Chondrocyte (in vitro differentiated cells): Measurements from ENCODE around the gene ADARB2. TPM values are rescaled to one million over a fixed set of nuclear protein-coding genes. Genes with fewer than 3 reads are reported as not detected.

ENCODE experiments used
- DNase-seq: peaks from one replicate; pipeline ENCODE4 v3.0.0; 2021; ENCODE audit warnings: mixed read lengths, low spot score
- H3K27ac Mint-ChIP-seq: one replicate; pipeline ENCODE4 v1.8.0; 2021; ENCODE audit warnings: mild to moderate bottlenecking, moderate library complexity, mixed read lengths; ENCODE audit not compliant: unreplicated experiment
- H3K27me3 Mint-ChIP-seq: 2 replicates; pipeline ENCODE4 v1.8.0; 2021; ENCODE audit warnings: low read depth, mixed read lengths
- H3K36me3 Mint-ChIP-seq: 2 replicates; pipeline ENCODE4 v1.8.0; 2021; ENCODE audit warnings: low read depth, mixed read lengths
- H3K4me1 Mint-ChIP-seq: 2 replicates; pipeline ENCODE4 v1.8.0; 2021; ENCODE audit warnings: low read depth, mild to moderate bottlenecking, mixed read lengths
- H3K4me3 Mint-ChIP-seq: one replicate; pipeline ENCODE4 v1.8.0; 2021; ENCODE audit warnings: mild to moderate bottlenecking, moderate library complexity, mixed read lengths; ENCODE audit not compliant: unreplicated experiment
- H3K9me3 Mint-ChIP-seq: 2 replicates; pipeline ENCODE4 v1.8.0; 2021; ENCODE audit warnings: low read depth, mixed read lengths
- total RNA-seq: library from RNA; stranded (reverse); gene quantifications from 3 replicates; pipeline ENCODE4 v1.2.1, GENCODE V29; 2021
- TF ChIP-seq, protein P1 (sequence below): fragments of 200-600 bp; sonication (generic); IDR thresholded peaks from 2 replicates; pipeline ENCODE4 v1.5.0; 2021; ENCODE audit warnings: antibody characterized with exemption, mild to moderate bottlenecking, moderate library complexity

ADARB2 gene
- total RNA-seq, 1 donor from 2014 or later, result 3.3 TPM

DNA sequence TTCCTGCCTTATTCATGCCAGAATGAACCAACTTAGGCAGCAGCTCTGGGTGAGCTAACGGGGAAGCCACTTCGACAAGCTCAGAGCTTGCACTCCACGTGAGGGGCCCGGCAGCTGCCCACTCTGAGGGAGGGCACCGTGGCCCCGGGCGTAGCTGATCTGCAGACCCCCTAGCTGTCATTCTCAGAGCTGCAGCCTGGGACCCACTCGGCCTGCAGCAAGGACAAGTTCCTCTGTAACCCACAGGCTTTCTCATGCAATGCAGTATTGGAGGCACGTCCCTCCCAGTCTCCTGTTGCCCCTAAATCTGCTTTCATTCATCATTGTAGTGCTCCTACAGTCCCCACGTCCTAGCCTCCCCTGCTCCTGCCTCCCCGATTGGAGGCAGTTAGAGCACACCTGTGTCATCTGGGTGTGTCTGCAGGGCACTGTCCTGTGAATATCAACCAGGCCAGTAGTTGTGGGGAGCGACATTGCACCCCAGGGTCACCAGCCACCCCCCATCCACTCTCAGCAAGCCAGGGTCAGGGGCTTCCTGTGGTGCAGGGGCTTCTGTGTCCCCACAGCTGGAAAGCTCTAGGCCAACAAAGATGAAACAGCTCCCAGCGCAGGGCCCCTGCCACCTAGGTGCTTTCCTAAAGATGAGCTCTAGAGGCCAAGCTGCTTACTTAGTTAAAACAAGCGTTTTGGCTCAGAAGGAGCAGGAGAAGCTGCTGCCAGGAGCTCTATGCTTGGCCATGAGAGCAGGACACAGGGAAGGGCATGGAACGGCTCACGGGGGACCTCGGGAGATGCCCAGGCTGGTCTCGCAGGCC is 333.6 kb downstream of the ADARB2 start:
- no peak overlapping the region for H3K4me3 Mint-ChIP-seq
- DNase-seq, result peak; percentile 72
- TF ChIP-seq, protein P1, sequence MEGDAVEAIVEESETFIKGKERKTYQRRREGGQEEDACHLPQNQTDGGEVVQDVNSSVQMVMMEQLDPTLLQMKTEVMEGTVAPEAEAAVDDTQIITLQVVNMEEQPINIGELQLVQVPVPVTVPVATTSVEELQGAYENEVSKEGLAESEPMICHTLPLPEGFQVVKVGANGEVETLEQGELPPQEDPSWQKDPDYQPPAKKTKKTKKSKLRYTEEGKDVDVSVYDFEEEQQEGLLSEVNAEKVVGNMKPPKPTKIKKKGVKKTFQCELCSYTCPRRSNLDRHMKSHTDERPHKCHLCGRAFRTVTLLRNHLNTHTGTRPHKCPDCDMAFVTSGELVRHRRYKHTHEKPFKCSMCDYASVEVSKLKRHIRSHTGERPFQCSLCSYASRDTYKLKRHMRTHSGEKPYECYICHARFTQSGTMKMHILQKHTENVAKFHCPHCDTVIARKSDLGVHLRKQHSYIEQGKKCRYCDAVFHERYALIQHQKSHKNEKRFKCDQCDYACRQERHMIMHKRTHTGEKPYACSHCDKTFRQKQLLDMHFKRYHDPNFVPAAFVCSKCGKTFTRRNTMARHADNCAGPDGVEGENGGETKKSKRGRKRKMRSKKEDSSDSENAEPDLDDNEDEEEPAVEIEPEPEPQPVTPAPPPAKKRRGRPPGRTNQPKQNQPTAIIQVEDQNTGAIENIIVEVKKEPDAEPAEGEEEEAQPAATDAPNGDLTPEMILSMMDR, result peak; percentile 30

DNA sequence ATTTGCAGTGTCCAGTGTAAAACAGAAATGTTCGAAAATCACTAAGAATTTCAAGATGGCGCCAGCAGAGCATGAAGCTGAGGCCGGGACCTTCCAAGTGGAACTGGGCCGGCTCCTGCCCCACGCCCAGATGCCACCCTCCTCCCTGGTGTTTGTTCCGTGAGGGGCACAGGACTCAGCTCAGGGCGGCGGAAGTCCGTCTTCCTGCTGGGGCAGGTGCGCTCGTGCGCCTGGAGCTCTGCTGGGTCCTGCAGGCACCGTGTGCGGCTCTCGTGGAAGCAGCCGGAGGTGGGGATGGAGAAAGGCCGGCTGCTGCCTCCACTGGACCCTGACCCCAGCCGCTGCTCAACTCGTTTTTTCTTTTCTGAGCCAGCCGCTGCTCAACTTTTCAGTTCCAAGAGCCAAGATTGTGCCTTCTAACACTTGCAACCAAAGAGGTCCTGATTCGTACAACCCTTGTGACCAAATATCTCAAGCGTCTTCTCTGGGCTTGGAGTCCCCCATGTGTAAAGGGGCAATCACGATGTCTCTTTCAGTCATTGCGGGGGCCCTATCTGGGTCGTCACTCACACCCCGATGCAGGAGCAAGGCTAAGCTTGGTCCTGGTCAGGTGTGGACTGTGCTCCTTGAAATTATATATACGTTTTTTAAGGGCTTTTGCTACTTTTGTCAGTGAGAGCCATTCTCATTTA is 334.4 kb downstream of the ADARB2 start:
- H3K4me3 Mint-ChIP-seq, result no peak overlapping the region
- no peak overlapping the region for H3K27ac Mint-ChIP-seq
- H3K27me3 Mint-ChIP-seq, result no peaks in the 10 kb centered on the region
- peak; percentile 74 for DNase-seq
- no peaks in the 10 kb centered on the region for H3K9me3 Mint-ChIP-seq
- no peaks in the 10 kb centered on the region for H3K36me3 Mint-ChIP-seq
- H3K4me1 Mint-ChIP-seq, result peaks cover 22% of the 10 kb centered on the region
- TF ChIP-seq, protein P1, result no peak

More for the DNA sequence above, 333.6 kb downstream of the ADARB2 start:
- no peaks in the 10 kb centered on the region for H3K27me3 Mint-ChIP-seq
- no peak overlapping the region for H3K27ac Mint-ChIP-seq
- peaks cover 21% of the 10 kb centered on the region for H3K4me1 Mint-ChIP-seq
- no peaks in the 10 kb centered on the region for H3K9me3 Mint-ChIP-seq
- no peaks in the 10 kb centered on the region for H3K36me3 Mint-ChIP-seq

DNA sequence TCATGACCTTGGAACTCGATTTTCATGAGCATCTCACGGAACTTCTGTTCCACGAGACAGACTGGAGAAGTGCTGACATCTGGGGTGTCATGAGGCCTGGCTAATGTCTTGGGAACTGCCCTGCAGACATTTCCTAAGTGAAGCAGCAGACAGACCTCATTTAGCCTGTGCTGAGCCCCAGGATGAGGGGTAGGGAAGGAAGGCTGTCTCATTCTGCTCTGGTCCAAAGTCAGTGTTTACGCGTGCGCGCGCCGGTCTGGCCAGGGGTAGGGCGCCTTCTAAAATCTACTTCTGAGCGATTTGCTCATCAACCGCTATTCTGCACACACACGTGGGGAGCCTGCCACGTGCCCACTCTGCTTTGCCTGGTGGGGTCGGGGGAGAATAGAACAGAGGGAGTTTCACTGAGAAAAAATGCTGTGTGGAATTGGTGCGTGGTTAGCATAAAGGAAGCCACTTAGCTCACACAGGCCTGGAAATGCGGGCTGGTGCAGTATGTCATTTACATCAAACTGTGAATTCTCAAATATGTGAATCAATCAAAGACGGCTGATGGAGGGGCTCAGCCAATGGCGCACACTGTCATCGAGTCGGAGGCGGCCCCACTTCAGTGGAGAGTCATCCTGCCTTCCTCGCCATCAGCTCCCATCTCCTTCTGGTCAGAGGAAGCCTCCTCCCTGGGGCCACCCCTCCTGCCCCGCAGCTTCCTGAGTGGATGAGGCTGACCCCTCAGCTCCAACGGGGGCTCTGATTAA is 335.1 kb downstream of the ADARB2 start:
- peak; percentile 82 for DNase-seq
- H3K36me3 Mint-ChIP-seq, result no peaks in the 10 kb centered on the region
- H3K4me1 Mint-ChIP-seq, result peaks cover 22% of the 10 kb centered on the region
- TF ChIP-seq, protein P1, result no peak
- H3K27ac Mint-ChIP-seq, result no peak overlapping the region
- no peaks in the 10 kb centered on the region for H3K9me3 Mint-ChIP-seq
- H3K4me3 Mint-ChIP-seq, result no peak overlapping the region
- no peaks in the 10 kb centered on the region for H3K27me3 Mint-ChIP-seq

DNA sequence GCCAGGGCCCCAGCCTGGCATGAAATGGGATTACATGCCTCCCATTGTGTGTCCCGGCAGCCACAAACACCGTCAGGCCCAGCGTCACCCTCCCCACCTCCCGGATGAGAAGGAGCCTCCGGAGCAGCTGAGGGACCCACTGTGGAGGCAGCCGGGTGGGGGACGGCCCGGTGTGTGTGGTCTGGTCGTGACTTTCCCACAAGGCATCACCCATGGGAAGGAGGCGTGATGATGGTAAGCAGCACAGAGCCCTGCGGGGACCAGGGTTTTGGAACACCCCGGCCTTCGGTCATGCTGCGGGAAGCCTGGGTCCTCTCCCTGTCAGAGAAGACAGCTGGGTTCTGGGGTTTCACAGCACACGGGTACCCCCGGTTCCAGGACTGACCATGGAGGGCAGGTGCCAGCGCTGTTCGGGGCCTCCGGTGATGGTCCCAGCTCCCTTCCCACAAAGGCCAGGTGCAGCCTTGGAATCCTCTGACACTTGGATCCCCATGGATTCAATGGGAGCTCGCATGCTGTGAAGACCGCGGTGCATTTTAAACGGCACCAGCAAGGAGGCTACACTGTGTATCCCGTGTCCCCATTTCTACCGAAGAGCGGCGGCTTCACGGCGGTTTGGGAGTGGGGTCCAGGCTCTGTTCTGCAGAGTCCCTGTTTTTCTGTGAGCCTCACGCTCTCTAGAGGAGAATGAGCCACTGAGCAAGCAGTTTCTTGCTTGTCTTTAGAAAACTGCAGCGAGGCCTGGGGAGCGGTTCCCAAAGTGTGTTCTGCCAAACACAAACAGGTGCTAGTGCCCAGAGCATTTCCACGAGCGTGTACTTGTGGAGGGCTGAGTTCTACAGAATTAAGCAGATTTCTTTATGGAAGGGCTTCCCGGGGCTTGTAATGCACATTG is 336.0 kb downstream of the ADARB2 start:
- H3K4me1 Mint-ChIP-seq, result peaks cover 22% of the 10 kb centered on the region

More for the DNA sequence above, 336.0 kb downstream of the ADARB2 start:
- H3K27ac Mint-ChIP-seq, result no peak overlapping the region
- DNase-seq, result peak; percentile 87
- H3K4me3 Mint-ChIP-seq, result no peak overlapping the region
- H3K36me3 Mint-ChIP-seq, result no peaks in the 10 kb centered on the region
- no peaks in the 10 kb centered on the region for H3K9me3 Mint-ChIP-seq
- H3K27me3 Mint-ChIP-seq, result no peaks in the 10 kb centered on the region
- TF ChIP-seq, protein P1, result no peak
